Measurements from ENCODE around the gene CARD14.
"Not testable (repeated sequence)": the region's sequence is repeated elsewhere in the genome, so short reads cannot be mapped to it uniquely, and the experiment has no call there.

CARD14 gene

GRCh38 chr17:80232438-80232837, 62.6 kb downstream of the CARD14 start:
- no peak overlapping the region for H3K4me3 ChIP-seq (ENCODE audit: low read depth, low read length)
- no peak for DNase-seq (ENCODE audit: low read depth)
- TF ChIP-seq CTCF (IDR thresholded peaks at IDR 0.05; ENCODE audit: insufficient read depth, low read depth, low read length, missing control alignments): no peak

- TF ChIP-seq CTCF (IDR thresholded peaks at IDR 0.05; ENCODE audit: insufficient read depth, low read depth, low read length, missing control alignments): no peak
- no peak overlapping the region for H3K4me3 ChIP-seq (ENCODE audit: low read depth, low read length)
- no peak for DNase-seq (ENCODE audit: low read depth)
Measured at GRCh38 chr17:80233202-80233601, 63.4 kb downstream of the CARD14 start.

- no peak for TF ChIP-seq CTCF (IDR thresholded peaks at IDR 0.05; ENCODE audit: insufficient read depth, low read depth, low read length, missing control alignments)
- no peak for DNase-seq (ENCODE audit: low read depth)
- H3K4me3 ChIP-seq (ENCODE audit: low read depth, low read length): no peak overlapping the region
Measured at GRCh38 chr17:80236911-80237310, 67.1 kb downstream of the CARD14 start.

GRCh38 chr17:80237386-80237785, 67.6 kb downstream of the CARD14 start:
- DNase-seq (ENCODE audit: low read depth): no peak
- H3K4me3 ChIP-seq (ENCODE audit: low read depth, low read length): no peak overlapping the region
- TF ChIP-seq CTCF (IDR thresholded peaks at IDR 0.05; ENCODE audit: insufficient read depth, low read depth, low read length, missing control alignments): no peak

- no peak overlapping the region for H3K4me3 ChIP-seq (ENCODE audit: low read depth, low read length)
- no peak for DNase-seq (ENCODE audit: low read depth)
- TF ChIP-seq CTCF (IDR thresholded peaks at IDR 0.05; ENCODE audit: insufficient read depth, low read depth, low read length, missing control alignments): no peak
Measured at GRCh38 chr17:80242505-80242904, 72.7 kb downstream of the CARD14 start.

- H3K4me3 ChIP-seq (ENCODE audit: low read depth, low read length): no peak overlapping the region
- DNase-seq (ENCODE audit: low read depth): no peak
- no peak for TF ChIP-seq CTCF (IDR thresholded peaks at IDR 0.05; ENCODE audit: insufficient read depth, low read depth, low read length, missing control alignments)
Measured at GRCh38 chr17:80243526-80244433, 74.0 kb downstream of the CARD14 start.

- not testable (repeated sequence) for DNase-seq (ENCODE audit: low read depth); H3K4me3 ChIP-seq (ENCODE audit: low read depth, low read length)
Measured at GRCh38 chr17:80244448-80244847, 74.6 kb downstream of the CARD14 start.
